HCT116 (cell line): Measurements from ENCODE around the gene ACACB. TPM values are rescaled to one million over a fixed set of nuclear protein-coding genes. Genes with fewer than 3 reads are reported as not detected.

Experiments used
- ATAC-seq: fragments of 200-7000 bp; cut with Tn5 transposase; 2 replicates; pipeline ENCODE4 v1.9.1; 2020; ENCODE audit warnings: mild to moderate bottlenecking, moderate library complexity
- BruUV-seq: library from RNA; stranded (reverse); fragments of 400-500 nt; replicated peaks from 2 replicates; lab custom pipeline; 2021; lab: Mats Ljungman, UMichigan
- CTCF ChIA-PET: fragments of 300-600 bp; sonication (Branson Sonifier 250); formaldehyde crosslinking; loops from one replicate; lab custom pipeline; 2021; ENCODE audit warnings: antibody characterized with exemption; lab: Charles Lee
- POLR2A ChIA-PET: fragments of 300-600, 350-600 bp; sonication (Branson Sonifier 250); formaldehyde crosslinking; loops from one replicate; lab custom pipeline; 2021; ENCODE audit warnings: antibody characterized with exemption; lab: Charles Lee
- RAD21 ChIA-PET, 2 experiments: fragments of 300-600 bp; sonication (Branson Sonifier 250); formaldehyde crosslinking; loops; one replicate each; lab custom pipeline; 2023; ENCODE audit warnings: low total read pairs in 2 of 2; ENCODE audit not compliant: uncharacterized antibody in 2 of 2, unreplicated experiment in 2 of 2, low non-redundant PET in 1 of 2; lab: Charles Lee
- DNase-seq: peaks from one replicate; pipeline ENCODE4 v3.0.0-alpha.2; 2010; ENCODE audit warnings: low read depth, low spot score
- H2AFZ ChIP-seq: fragments of 200-600 bp; shearing (Covaris generic), sonication (generic); 2 replicates; pipeline ENCODE4 v1.6.1; 2017; ENCODE audit warnings: low read depth, mixed run types, mixed read lengths, antibody characterized with exemption, low read length; ENCODE audit not compliant: poor library complexity, severe bottlenecking
- H3K27ac ChIP-seq: 2 replicates; pipeline ENCODE4 v1.5.1; 2012; ENCODE audit warnings: low read depth, low read length
- H3K27me3 ChIP-seq: fragments of 200-600 bp; sonication (generic); 2 replicates; pipeline ENCODE4 v1.6.1; 2016; ENCODE audit warnings: mixed run types, low read length, mixed read lengths; ENCODE audit not compliant: insufficient read depth
- H3K36me3 ChIP-seq, 2 experiments: fragments of 200-500 bp in 1 of 2; fragments of 200-600 bp in 1 of 2; sonication (Bioruptor generic) in 1 of 2; sonication (generic) in 1 of 2; 2 replicates each; pipeline versions ENCODE4 v1.5.1 to v1.6.1; 2014 to 2016; ENCODE audit warnings: low read length in 2 of 2, inconsistent platforms in 1 of 2, mixed read lengths in 1 of 2, mixed run types in 1 of 2; ENCODE audit not compliant: insufficient read depth in 2 of 2, control insufficient read depth in 1 of 2
- H3K4me1 ChIP-seq, 2 experiments: fragments of 200-600 bp in 1 of 2; sonication (generic) in 1 of 2; 2 replicates each; pipeline versions ENCODE4 v1.5.1 to v1.6.1; 2012 to 2017; ENCODE audit warnings: low read length in 2 of 2, inconsistent platforms in 1 of 2, mild to moderate bottlenecking in 1 of 2, mixed read lengths in 1 of 2, mixed run types in 1 of 2, moderate library complexity in 1 of 2; ENCODE audit not compliant: insufficient read depth in 2 of 2, control insufficient read depth in 1 of 2
- H3K4me2 ChIP-seq: fragments of 200-600 bp; sonication (generic); 2 replicates; pipeline ENCODE4 v1.6.1; 2017; ENCODE audit warnings: mixed run types, low read length, mixed read lengths
- H3K4me3 ChIP-seq, 2 experiments: fragments of 200-600 bp in 1 of 2; sonication (generic) in 1 of 2; replicated peaks in 1 of 2; 2 replicates each; pipeline ENCODE4 v1.5.1; 2011 to 2016; ENCODE audit warnings: low read length in 2 of 2, control low read depth in 1 of 2, low read depth in 1 of 2, mild to moderate bottlenecking in 1 of 2, mixed read lengths in 1 of 2, mixed run types in 1 of 2
- H3K79me2 ChIP-seq: fragments of 200-600 bp; sonication (generic); 2 replicates; pipeline ENCODE4 v1.6.1; 2017; ENCODE audit warnings: mild to moderate bottlenecking, mixed run types, low read length, moderate library complexity, mixed read lengths; ENCODE audit not compliant: insufficient read depth
- H3K9ac ChIP-seq: fragments of 200-600 bp; sonication (generic); 2 replicates; pipeline ENCODE4 v1.6.1; 2016; ENCODE audit warnings: low read length, mixed read lengths
- H3K9me2 ChIP-seq: fragments of 200-600 bp; sonication (generic), shearing (Covaris generic); 2 replicates; pipeline ENCODE4 v1.6.1; 2017; ENCODE audit warnings: mixed run types, mild to moderate bottlenecking, moderate library complexity; ENCODE audit not compliant: insufficient read depth
- H3K9me3 ChIP-seq, 2 experiments: fragments of 200-500 bp in 1 of 2; fragments of 200-600 bp in 1 of 2; sonication (Bioruptor generic) in 1 of 2; sonication (generic) in 1 of 2; 2 replicates each; pipeline ENCODE4 v1.6.1; 2014 to 2017; ENCODE audit warnings: low read length in 2 of 2, mixed read lengths in 2 of 2, inconsistent platforms in 1 of 2, low read depth in 1 of 2, mild to moderate bottlenecking in 1 of 2, mixed run types in 1 of 2, moderate library complexity in 1 of 2; ENCODE audit not compliant: control insufficient read depth in 1 of 2, insufficient read depth in 1 of 2
- H4K20me1 ChIP-seq: fragments of 200-600 bp; sonication (generic), shearing (Covaris generic); 2 replicates; pipeline ENCODE4 v1.6.1; 2017; ENCODE audit warnings: mixed run types, mild to moderate bottlenecking, moderate library complexity; ENCODE audit not compliant: insufficient read depth
- CBX3 ChIP-seq: IDR thresholded peaks from 2 replicates; pipeline ENCODE4 v1.6.1; 2012; ENCODE audit warnings: low read depth
- EGR1 ChIP-seq: IDR thresholded peaks from 2 replicates; pipeline ENCODE4 v1.6.1; 2012; ENCODE audit warnings: low read depth
- EZH2 ChIP-seq: fragments of 200-600 bp; sonication (generic); IDR thresholded peaks from 2 replicates; pipeline ENCODE4 v1.6.1; 2017; ENCODE audit warnings: antibody characterized with exemption, mixed run types
- FOSL1 ChIP-seq: IDR thresholded peaks from 2 replicates; pipeline ENCODE4 v1.6.1; 2012; ENCODE audit warnings: low read depth
- POLR2A ChIP-seq: IDR thresholded peaks from 2 replicates; pipeline ENCODE4 v1.7.0; 2011; ENCODE audit warnings: borderline replicate concordance; ENCODE audit not compliant: insufficient read depth, insufficient read length; ENCODE audit errors: extremely low read depth
- POLR2AphosphoS5 ChIP-seq: IDR thresholded peaks from 2 replicates; pipeline ENCODE4 v1.6.1; 2011; ENCODE audit warnings: mild to moderate bottlenecking, low read depth, low read length, moderate library complexity
- SP1 ChIP-seq: IDR thresholded peaks from 2 replicates; pipeline ENCODE4 v1.6.1; 2012; ENCODE audit warnings: low read depth
- SRF ChIP-seq: IDR thresholded peaks from 2 replicates; pipeline ENCODE4 v1.6.1; 2012; ENCODE audit warnings: low read depth
- TCF7L2 ChIP-seq: IDR thresholded peaks from 2 replicates; pipeline ENCODE4 v1.7.0; 2011; ENCODE audit warnings: borderline replicate concordance, inconsistent platforms; ENCODE audit not compliant: insufficient read depth, insufficient read length; ENCODE audit errors: extremely low read depth
- intact Hi-C: fragments of 100-400 bp; cut with micrococcal nuclease; formaldehyde crosslinking; loops from 2 replicates; pipeline ENCODE4 v1.10.0; 2022
- total RNA-seq: library from RNA; stranded (reverse); gene quantifications from one replicate; pipeline ENCODE4 v1.2.1, GENCODE V29; 2021; ENCODE audit not compliant: unreplicated experiment
- TF ChIP-seq, protein P1 (sequence below): IDR thresholded peaks from 2 replicates; pipeline ENCODE4 v1.6.1; 2012; ENCODE audit warnings: low read depth
- TF ChIP-seq, protein P2 (sequence below): IDR thresholded peaks from 2 replicates; pipeline ENCODE4 v1.6.1; 2012
- TF ChIP-seq, protein P3 (sequence below): IDR thresholded peaks from 2 replicates; pipeline ENCODE4 v1.6.1; 2011; ENCODE audit warnings: mild to moderate bottlenecking, low read length, moderate library complexity; ENCODE audit not compliant: insufficient replicate concordance; ENCODE audit errors: extremely low read depth
- TF ChIP-seq, protein P4 (sequence below), 3 experiments: fragments of 200-600 bp in 1 of 3; sonication (generic) in 1 of 3; IDR thresholded peaks in 2 of 3; conservative IDR thresholded peaks in 1 of 3; 2 replicates each; pipeline ENCODE4 v1.5.1; 2012 to 2017; ENCODE audit warnings: low read depth in 2 of 3, low read length in 2 of 3, antibody characterized with exemption in 1 of 3, borderline replicate concordance in 1 of 3, control low read depth in 1 of 3, mild to moderate bottlenecking in 1 of 3, mixed read lengths in 1 of 3, mixed run types in 1 of 3, moderate library complexity in 1 of 3; ENCODE audit not compliant: insufficient read depth in 1 of 3
- TF ChIP-seq, protein P5 (sequence below): IDR thresholded peaks from 2 replicates; pipeline ENCODE4 v1.6.1; 2012

ACACB gene
- total RNA-seq, 1 experiment from 2014 or later: 11.1 TPM

DNA sequence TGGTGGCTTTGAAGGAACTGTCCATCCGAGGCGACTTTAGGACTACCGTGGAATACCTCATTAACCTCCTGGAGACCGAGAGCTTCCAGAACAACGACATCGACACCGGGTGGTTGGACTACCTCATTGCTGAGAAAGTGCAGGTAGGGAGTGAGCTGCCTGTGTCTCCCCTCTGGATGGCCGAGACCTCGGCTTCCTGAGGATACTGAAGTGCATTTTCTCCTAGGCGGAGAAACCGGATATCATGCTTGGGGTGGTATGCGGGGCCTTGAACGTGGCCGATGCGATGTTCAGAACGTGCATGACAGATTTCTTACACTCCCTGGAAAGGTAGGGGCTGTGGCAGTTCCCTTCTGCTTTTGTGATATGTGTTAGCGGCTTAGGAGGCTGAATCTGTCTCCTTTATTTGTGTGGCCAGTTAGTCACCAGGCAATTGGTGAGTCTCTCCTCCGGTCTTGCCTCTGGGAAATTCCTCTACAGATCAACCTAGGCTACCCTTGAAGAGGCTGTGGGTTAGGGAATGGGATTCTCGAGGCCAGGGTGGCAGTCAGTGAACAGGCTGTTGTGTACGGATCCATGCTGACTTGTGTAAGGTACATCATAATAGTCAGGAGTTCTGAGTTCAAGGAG, 75.3 kb downstream of the ACACB start:
- intact Hi-C loops: no loop called here
- Histone ChIP-seq H3K27me3 (no peaks in the 10 kb centered on the region), H3K9me2 (no peaks in the 10 kb centered on the region), H3K4me3 (no peak overlapping the region), H2AFZ (no peak overlapping the region), H3K9ac (no peak overlapping the region), H3K36me3 (0 out of 4 replicates have a peak, but pooled peaks cover 0 to 6% of the 10 kb centered on the region in 2 experiments), H3K4me1 (peaks cover 0 to 6% of the 10 kb centered on the region in 2 experiments; a peak in 1 of 4 replicates), H3K27ac (no peak overlapping the region), H3K4me2 (no peak overlapping the region), H3K9me3 (no peaks in the 10 kb centered on the region), H3K79me2 (no peaks in the 10 kb centered on the region), H4K20me1 (no peaks in the 10 kb centered on the region)
- BruUV-seq: no TSS peak
- CTCF ChIA-PET: no interaction called here
- TF ChIP-seq, protein P1, sequence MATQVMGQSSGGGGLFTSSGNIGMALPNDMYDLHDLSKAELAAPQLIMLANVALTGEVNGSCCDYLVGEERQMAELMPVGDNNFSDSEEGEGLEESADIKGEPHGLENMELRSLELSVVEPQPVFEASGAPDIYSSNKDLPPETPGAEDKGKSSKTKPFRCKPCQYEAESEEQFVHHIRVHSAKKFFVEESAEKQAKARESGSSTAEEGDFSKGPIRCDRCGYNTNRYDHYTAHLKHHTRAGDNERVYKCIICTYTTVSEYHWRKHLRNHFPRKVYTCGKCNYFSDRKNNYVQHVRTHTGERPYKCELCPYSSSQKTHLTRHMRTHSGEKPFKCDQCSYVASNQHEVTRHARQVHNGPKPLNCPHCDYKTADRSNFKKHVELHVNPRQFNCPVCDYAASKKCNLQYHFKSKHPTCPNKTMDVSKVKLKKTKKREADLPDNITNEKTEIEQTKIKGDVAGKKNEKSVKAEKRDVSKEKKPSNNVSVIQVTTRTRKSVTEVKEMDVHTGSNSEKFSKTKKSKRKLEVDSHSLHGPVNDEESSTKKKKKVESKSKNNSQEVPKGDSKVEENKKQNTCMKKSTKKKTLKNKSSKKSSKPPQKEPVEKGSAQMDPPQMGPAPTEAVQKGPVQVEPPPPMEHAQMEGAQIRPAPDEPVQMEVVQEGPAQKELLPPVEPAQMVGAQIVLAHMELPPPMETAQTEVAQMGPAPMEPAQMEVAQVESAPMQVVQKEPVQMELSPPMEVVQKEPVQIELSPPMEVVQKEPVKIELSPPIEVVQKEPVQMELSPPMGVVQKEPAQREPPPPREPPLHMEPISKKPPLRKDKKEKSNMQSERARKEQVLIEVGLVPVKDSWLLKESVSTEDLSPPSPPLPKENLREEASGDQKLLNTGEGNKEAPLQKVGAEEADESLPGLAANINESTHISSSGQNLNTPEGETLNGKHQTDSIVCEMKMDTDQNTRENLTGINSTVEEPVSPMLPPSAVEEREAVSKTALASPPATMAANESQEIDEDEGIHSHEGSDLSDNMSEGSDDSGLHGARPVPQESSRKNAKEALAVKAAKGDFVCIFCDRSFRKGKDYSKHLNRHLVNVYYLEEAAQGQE: no peak
- TF ChIP-seq EGR1 (no peak), FOSL1 (no peak), SP1 (no peak), POLR2AphosphoS5 (no peak), SRF (no peak), TCF7L2 (no peak), POLR2A (no peak), EZH2 (no peak), CBX3 (no peak)
- TF ChIP-seq, protein P2, sequence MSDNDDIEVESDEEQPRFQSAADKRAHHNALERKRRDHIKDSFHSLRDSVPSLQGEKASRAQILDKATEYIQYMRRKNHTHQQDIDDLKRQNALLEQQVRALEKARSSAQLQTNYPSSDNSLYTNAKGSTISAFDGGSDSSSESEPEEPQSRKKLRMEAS: no peak
- TF ChIP-seq, protein P3, sequence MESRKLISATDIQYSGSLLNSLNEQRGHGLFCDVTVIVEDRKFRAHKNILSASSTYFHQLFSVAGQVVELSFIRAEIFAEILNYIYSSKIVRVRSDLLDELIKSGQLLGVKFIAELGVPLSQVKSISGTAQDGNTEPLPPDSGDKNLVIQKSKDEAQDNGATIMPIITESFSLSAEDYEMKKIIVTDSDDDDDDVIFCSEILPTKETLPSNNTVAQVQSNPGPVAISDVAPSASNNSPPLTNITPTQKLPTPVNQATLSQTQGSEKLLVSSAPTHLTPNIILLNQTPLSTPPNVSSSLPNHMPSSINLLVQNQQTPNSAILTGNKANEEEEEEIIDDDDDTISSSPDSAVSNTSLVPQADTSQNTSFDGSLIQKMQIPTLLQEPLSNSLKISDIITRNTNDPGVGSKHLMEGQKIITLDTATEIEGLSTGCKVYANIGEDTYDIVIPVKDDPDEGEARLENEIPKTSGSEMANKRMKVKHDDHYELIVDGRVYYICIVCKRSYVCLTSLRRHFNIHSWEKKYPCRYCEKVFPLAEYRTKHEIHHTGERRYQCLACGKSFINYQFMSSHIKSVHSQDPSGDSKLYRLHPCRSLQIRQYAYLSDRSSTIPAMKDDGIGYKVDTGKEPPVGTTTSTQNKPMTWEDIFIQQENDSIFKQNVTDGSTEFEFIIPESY: no peak
- TF ChIP-seq, protein P4, sequence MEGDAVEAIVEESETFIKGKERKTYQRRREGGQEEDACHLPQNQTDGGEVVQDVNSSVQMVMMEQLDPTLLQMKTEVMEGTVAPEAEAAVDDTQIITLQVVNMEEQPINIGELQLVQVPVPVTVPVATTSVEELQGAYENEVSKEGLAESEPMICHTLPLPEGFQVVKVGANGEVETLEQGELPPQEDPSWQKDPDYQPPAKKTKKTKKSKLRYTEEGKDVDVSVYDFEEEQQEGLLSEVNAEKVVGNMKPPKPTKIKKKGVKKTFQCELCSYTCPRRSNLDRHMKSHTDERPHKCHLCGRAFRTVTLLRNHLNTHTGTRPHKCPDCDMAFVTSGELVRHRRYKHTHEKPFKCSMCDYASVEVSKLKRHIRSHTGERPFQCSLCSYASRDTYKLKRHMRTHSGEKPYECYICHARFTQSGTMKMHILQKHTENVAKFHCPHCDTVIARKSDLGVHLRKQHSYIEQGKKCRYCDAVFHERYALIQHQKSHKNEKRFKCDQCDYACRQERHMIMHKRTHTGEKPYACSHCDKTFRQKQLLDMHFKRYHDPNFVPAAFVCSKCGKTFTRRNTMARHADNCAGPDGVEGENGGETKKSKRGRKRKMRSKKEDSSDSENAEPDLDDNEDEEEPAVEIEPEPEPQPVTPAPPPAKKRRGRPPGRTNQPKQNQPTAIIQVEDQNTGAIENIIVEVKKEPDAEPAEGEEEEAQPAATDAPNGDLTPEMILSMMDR (IDR thresholded peaks at IDR 0.05 in 2 of 3, conservative IDR thresholded peaks at IDR 0.05 in 1 of 3; ENCODE audit: borderline replicate concordance in 1 of 3, insufficient read depth in 1 of 3, low read depth in 2 of 3, low read length in 2 of 3): no peak
- TF ChIP-seq, protein P5, sequence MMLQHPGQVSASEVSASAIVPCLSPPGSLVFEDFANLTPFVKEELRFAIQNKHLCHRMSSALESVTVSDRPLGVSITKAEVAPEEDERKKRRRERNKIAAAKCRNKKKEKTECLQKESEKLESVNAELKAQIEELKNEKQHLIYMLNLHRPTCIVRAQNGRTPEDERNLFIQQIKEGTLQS: no peak
- RAD21 ChIA-PET: no interaction called here
- POLR2A ChIA-PET: no interaction called here
- DNase-seq (no peak), ATAC-seq (no peak)
